T-helper 9 cell (primary cell): ENCODE measurements around the gene TNFRSF12A.
"Not testable (repeated sequence)": the region's sequence is repeated elsewhere in the genome, so short reads cannot be mapped to it uniquely, and the experiment has no call there.

Experiments
- DNase-seq: peaks from one replicate; pipeline ENCODE4 v3.0.0-alpha.2; 2020

The TNFRSF12A gene

GRCh38 chr16:3051494-3051893 lies 31.3 kb downstream of the TNFRSF12A start:
- DNase-seq = no peak

DNA sequence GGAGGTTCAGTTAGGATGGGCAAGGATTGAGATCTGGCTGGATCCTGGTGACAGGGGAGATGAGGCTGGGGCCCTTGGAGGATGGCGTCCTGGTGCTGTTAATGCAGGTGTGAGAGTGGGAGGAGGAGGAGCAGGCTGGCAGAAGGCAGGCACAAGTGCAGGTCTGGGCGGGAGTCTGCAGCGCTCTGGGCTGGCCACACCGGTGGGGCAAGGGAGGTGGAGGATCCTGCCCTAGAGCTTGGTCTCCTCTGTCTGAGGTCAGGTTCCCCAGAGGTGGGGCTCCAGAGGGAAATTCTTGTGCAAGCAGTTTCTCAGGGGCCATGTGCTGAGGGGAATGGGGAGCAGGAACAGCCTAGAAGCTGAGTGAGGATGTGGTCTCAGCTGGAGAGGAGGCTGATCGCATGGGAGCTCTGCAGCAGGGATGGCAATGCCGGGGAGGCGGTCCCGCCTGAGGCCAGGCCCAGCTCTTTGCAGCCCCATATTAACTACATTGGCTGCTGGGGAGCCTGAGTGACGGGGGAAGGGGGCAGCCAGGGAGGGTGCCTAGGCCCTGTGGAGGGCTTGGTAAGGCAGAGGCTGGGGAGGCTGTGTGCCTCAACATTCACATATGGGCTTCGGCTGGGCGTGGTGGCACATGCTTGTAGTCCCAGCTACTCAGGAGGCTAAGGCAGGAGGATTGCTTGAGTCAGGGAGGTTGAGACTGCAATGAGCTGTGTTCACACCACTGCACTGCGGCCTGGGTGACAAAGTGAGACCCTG lies 32.6 kb downstream of the TNFRSF12A start:
- not testable (repeated sequence) for DNase-seq

DNA sequence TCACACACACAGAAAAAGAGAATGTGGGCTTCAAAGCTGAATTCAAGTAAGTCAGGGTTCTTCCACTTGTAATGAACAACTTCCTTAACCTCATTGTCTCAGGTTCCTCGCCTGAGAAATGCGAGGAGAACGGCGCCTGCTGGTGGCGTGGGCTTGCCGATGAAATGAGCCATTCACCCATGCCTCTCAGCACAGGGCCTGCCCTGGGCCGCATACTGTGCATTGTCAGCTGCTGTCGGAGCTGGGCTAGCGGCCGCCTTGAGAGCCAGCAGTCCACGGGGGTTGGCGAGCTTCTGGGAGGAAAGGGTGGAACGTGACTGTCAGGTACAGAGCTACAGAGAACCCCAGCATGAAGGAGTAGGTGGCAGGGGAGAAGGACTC lies 33.2 kb downstream of the TNFRSF12A start:
- not testable (repeated sequence) for DNase-seq

- no peak for DNase-seq
Observed at GRCh38 chr16:3054965-3055733, 35.0 kb downstream of the TNFRSF12A start.

DNA sequence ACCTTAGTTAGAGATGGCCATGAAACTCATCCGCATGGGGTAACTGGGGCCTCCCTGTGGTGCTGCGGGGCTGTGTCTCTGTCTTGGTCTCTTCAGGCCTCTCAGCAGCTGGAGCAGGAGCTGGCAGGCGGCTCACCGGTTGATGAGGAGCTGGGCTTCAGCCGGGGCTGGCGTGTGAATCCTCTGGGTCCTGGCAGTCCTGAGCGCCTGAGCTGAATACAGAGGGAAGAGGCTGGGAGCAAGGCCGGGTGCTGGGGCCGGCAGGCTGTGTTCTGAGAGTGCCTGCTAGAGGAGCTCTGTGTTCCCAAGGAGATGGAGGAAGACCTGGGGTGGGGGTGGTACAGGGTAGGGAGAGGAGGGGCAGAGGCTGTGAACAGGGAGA lies 35.6 kb downstream of the TNFRSF12A start:
- DNase-seq = not testable (repeated sequence)

DNA sequence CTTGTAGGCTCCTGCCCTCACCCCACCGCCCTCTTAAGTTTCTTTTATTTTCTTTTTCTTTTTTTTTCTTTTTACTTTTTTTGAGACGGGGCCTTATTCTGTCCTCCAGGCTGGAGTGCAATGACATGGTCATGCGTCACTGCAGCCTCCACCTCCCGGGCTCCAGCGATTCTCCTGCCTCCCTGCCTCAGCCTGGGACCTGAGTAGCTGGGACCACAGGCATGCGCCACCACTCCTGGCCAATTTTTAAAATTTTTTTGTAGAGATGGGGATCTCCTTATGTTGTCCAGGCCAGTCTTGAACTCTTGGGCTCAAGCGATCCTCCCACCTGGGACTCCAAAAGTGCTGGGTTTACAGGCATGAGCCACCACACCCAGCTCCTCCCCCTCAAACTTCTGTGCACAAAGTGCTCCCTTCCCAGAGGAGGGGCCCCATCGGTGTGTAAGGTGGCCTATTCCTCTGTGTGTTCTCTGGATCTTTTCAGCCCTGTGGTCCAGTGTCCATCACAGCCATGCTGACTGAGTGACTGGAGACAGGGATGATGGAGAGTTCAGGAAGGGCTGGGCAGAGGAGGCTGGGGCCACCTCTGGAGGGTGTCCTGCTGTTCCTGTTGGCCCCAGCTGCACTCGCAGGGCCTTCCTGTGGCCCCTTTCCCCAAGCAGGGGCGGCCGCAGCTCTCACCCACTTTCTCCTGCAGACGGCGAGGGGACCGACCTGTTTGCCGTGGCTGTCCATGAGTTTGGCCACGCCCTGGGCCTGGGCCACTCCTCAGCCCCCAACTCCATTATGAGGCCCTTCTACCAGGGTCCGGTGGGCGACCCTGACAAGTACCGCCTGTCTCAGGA lies 36.4 kb downstream of the TNFRSF12A start:
- no peak for DNase-seq

DNA sequence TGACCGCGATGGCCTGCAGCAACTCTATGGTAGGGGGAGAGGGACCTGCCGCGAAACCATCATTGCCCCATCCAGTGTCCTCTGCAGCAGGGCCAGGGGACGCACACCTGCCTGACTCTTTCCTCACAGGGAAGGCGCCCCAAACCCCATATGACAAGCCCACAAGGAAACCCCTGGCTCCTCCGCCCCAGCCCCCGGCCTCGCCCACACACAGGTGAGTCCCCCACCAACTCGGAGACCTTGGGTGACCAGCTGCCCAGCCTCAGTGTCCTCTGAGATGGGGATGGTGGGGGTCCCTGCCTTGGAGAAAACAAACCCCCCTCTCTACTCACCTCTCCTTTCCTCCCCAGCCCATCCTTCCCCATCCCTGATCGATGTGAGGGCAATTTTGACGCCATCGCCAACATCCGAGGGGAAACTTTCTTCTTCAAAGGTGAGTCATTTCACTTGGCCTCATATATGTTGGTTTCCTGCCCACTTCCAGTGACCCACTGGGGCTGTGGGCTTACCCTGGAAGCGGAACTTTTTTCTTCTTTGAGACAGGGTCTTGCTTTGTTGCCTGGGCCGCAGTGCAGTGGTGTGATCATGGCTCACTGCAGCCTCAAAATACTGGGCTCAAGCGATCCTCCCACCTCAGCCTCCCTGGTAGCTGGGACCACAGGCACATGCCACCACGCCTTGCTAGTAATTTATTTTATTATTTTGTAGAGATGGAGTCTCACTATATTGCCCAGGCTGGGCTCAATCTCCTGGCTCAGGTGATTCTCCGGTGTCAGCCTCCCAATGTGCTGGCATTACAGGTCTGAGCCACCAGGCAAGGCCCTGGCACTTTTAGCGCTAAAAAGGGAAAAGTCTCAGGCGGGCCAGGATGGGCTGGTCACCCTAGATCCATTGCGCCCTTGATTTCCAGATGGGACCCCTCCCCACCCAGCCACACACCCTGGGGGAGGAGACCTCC lies 37.3 kb downstream of the TNFRSF12A start:
- no peak for DNase-seq

DNA sequence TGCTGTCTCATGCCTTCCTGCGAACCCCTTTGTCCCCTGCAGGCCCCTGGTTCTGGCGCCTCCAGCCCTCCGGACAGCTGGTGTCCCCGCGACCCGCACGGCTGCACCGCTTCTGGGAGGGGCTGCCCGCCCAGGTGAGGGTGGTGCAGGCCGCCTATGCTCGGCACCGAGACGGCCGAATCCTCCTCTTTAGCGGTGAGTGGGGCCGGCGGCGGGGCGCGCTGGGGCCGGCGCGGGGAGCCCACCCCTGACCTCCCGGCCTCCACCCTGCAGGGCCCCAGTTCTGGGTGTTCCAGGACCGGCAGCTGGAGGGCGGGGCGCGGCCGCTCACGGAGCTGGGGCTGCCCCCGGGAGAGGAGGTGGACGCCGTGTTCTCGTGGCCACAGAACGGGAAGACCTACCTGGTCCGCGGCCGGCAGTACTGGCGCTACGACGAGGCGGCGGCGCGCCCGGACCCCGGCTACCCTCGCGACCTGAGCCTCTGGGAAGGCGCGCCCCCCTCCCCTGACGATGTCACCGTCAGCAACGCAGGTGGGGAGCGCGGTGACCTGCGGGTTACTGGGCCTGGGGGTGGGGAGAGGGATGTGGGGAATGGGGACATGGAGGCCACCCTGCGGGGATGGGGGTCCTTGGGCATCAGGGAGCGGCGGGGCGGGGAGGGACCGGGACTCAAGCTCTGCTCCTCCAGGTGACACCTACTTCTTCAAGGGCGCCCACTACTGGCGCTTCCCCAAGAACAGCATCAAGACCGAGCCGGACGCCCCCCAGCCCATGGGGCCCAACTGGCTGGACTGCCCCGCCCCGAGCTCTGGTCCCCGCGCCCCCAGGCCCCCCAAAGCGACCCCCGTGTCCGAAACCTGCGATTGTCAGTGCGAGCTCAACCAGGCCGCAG lies 38.2 kb downstream of the TNFRSF12A start:
- peak; percentile 44 for DNase-seq

GRCh38 chr16:3059041-3059722 lies 39.0 kb downstream of the TNFRSF12A start:
- peak; percentile 82 for DNase-seq

GRCh38 chr16:3059723-3060242 lies 39.6 kb downstream of the TNFRSF12A start:
- no peak for DNase-seq

DNA sequence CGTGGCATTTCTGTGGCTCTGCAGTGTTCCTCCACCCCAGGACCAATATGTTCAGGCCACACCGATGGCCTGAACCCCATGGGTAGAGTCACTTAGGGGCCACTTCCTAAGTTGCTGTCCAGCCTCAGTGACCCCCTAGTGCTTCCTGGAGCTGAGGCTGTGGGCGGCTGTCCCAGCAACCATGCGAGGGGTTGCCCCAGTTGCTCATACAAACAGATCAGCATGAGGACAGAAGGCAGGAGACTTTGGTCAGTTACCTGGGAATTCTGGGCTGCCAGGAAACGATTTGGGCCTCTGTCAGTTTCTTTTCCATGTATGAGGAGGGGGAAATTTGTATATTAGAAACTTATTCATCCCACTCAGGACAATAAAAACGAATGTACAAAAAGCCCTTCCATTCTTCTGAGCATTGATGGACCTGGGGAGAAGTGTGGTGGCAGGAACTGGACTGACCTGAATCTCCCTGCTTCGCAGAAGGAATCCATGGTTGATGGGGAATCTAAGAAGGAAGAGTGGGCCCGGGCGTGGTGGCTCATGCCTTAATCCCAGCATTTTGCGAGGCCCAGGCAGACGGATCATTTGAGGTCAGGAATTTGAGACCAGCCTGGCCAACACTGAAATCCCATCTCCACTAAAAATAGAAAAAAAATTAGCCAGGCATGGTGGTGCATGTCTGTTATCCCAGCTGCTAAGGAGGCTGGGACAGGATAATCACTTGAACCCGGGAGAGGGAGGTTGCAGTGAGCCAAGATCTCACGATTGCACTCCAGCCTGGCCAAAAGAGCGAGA lies 40.4 kb downstream of the TNFRSF12A start:
- DNase-seq = no peak

- no peak for DNase-seq
Observed at GRCh38 chr16:3062553-3062952, 42.4 kb downstream of the TNFRSF12A start.

DNA sequence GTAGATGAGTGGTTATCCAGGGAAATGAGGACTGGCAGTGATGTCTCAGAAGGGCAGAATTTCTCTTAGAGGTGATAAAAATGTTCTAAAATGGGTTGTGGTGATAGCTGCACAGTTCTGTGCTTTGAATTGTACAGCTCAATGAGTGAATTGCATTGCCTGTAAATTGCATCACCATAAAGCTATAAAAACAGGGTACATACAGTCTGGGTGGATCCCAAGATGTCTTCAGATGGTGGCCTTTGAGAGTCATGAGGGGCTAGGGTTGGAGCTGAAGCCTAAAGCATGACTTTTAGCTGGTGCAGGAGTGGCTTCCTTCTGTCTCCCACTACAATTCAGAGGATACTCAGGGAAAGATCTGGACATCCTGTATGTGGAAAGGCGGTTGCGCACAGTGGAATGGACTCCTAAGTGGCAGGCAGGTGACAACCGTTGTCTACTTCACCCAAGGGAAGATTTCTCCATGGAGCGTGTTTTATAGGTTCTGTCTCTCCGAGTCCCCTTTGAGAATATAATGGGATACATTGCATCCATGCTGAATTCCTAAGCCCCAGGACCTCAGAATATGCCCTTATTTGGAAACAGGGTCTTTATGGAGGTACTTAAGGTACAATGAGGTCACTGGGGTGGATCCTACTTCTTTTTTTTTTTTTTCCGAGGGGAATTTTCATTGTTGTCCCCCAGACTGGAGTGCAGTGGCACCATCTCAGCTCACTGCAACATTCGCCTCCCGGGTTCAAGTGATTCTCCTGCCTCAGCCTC lies 43.6 kb downstream of the TNFRSF12A start:
- no peak for DNase-seq

- DNase-seq = peak; percentile 58
Observed at GRCh38 chr16:3065069-3065741, 45.0 kb downstream of the TNFRSF12A start, which contains the start of gene IL32. Gene IL32 (plus strand): TSS chr16:3065640. CDS start chr16:3065812, 172 bp downstream.

GRCh38 chr16:3065742-3066439 lies 45.7 kb downstream of the TNFRSF12A start:
- no peak for DNase-seq

DNA sequence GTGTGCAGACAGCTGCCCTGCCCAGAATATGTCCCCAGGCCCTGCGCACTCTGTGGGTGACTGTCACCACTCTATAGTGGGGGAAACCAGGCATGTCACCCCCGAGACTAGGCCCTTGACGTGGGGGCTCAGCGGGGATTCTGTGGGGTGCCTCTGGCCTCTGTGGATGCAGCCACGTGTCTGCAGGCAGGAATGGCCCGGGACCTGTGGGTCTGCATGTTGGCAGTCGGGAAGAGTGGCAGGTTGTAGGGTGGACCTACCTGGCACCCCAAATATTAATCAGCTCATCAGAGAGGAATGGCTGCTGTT lies 46.2 kb downstream of the TNFRSF12A start:
- DNase-seq = no peak

- no peak for DNase-seq
Observed at GRCh38 chr16:3068487-3068886, 48.3 kb downstream of the TNFRSF12A start.
